Neutrophil (primary cell): ENCODE measurements around the gene TMEM270.

Experiments
- H3K27ac ChIP-seq: fragments of 200-600 bp; sonication (generic); 2 replicates; pipeline ENCODE4 v1.5.1; 2016; ENCODE audit warnings: mild to moderate bottlenecking, moderate library complexity
- H3K27me3 ChIP-seq: fragments of 200-600 bp; sonication (generic); 2 replicates; pipeline ENCODE4 v1.6.0; 2016; ENCODE audit warnings: mild to moderate bottlenecking
- H3K36me3 ChIP-seq: fragments of 200-600 bp; sonication (generic); 2 replicates; pipeline ENCODE4 v1.5.1; 2017
- H3K4me1 ChIP-seq, 2 experiments: fragments of 200-600 bp in 1 of 2; sonication (generic) in 1 of 2; 1 replicate in 1 of 2; 2 replicates in 1 of 2; pipeline versions ENCODE4 v1.5.1 to v1.6.1; 2013 to 2016; ENCODE audit warnings: low read depth in 1 of 2, low read length in 1 of 2, mild to moderate bottlenecking in 1 of 2, moderate library complexity in 1 of 2; ENCODE audit not compliant: control insufficient read depth in 1 of 2, insufficient read depth in 1 of 2
- H3K4me3 ChIP-seq, 2 experiments: fragments of 200-600 bp in 1 of 2; sonication (generic) in 1 of 2; 1 replicate in 1 of 2; 2 replicates in 1 of 2; pipeline ENCODE4 v1.5.1; 2013 to 2016; ENCODE audit warnings: low read depth in 1 of 2, low read length in 1 of 2, mild to moderate bottlenecking in 1 of 2, moderate library complexity in 1 of 2
- H3K9me3 ChIP-seq: fragments of 200-600 bp; sonication (generic); 2 replicates; pipeline ENCODE4 v1.5.1; 2016
- TF ChIP-seq, protein P1 (sequence below): fragments of 200-600 bp; sonication (generic); IDR thresholded peaks from 2 replicates; pipeline ENCODE4 v1.5.1; 2016; ENCODE audit warnings: antibody characterized with exemption

TMEM270 gene

DNA sequence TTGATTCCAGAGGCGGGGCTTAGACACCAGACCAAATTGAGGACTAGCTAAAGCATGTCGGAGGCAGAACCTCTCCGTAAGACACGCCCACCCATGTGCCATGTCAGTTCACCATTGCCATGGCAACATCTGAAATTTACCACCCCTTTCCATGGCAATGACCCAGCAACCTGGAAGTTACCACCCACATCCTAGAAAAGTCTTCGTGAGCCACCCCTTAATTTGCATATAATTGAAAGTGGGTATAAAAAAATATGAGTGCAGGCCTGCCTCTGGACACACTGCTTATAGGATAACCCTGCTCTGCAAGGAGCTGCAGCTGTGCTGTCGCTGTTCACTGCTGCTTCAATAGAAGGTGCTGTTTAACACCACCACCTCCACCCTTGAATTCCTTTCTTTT lies 28.0 kb downstream of the TMEM270 start:
- peaks cover 49% of the 10 kb centered on the region for H3K27me3 ChIP-seq
- no peak overlapping the region for H3K27ac ChIP-seq
- H3K9me3 ChIP-seq, result no peaks in the 10 kb centered on the region
- H3K4me1 ChIP-seq, result no peaks in the 10 kb centered on the region
- no peaks in the 10 kb centered on the region for H3K36me3 ChIP-seq
- H3K4me3 ChIP-seq, result no peak overlapping the region
- TF ChIP-seq, protein P1, sequence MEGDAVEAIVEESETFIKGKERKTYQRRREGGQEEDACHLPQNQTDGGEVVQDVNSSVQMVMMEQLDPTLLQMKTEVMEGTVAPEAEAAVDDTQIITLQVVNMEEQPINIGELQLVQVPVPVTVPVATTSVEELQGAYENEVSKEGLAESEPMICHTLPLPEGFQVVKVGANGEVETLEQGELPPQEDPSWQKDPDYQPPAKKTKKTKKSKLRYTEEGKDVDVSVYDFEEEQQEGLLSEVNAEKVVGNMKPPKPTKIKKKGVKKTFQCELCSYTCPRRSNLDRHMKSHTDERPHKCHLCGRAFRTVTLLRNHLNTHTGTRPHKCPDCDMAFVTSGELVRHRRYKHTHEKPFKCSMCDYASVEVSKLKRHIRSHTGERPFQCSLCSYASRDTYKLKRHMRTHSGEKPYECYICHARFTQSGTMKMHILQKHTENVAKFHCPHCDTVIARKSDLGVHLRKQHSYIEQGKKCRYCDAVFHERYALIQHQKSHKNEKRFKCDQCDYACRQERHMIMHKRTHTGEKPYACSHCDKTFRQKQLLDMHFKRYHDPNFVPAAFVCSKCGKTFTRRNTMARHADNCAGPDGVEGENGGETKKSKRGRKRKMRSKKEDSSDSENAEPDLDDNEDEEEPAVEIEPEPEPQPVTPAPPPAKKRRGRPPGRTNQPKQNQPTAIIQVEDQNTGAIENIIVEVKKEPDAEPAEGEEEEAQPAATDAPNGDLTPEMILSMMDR, result no peak

DNA sequence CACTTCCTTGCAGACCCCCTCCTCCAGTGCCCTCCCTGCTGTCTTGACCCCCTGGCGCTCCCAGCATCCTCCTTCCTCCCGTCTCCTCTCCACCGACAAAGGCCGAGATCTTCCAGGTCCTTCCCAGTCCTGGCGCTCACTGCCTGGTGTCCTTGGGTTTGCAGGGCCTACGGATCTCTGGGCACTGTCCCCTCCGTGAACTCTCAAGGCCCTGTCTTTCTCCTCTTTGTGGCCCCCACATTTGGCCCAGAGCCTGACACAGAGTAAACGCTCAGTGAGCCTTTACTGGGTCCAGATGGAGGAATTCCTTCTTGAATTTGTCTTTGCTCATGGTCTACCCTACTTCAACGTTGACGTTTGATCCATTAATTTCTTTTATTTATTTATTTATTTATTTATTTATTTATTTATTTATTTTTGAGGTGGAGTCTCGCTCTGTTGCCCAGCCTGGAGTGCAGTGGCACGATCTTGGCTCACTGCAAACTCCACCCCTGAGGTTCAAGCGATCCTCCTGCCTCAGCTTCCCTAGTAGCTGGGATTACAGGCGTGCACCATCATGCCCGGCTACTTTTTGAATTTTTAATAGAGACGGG lies 29.7 kb downstream of the TMEM270 start:
- Histone ChIP-seq H3K36me3 (no peaks in the 10 kb centered on the region), H3K4me3 (no peak overlapping the region), H3K27me3 (peaks cover 33% of the 10 kb centered on the region), H3K4me1 (no peaks in the 10 kb centered on the region), H3K9me3 (no peaks in the 10 kb centered on the region), H3K27ac (no peak overlapping the region)
- TF ChIP-seq, protein P1, result no peak

DNA sequence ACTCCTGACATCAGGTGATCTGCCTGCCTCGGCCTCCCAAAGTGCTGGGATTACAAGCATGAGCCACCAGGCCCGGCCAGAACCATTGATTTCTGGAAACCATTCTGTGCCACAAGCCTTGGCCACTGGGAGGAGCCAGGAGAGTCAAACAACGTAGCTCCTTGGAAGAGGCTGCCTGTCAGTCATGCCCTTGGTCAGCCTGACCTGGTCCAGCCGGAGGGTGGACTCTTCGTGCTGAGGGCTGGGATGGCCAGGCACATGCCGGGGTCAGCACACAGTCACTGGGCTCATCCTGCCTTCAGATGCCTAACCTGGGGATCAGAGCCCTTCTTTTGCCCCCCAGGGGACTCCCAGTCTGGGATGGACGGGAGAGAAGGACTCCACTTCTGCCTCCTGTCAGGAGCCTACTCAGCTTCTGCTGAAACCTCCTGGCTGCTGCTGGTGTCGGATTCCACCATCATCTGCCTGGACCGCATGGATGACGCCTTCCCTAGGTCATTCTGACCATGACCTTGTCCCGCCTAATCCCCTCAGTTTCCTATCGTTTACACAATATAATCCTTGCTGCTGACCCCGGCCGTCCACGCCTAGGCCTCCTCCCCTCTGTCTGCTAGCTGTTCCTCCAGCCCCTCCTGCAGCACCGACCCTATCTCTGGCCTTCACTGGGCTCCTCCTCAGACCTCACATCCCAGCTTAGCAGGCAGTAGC lies 30.4 kb downstream of the TMEM270 start:
- Histone ChIP-seq H3K4me1 (no peaks in the 10 kb centered on the region), H3K4me3 (no peak overlapping the region), H3K36me3 (no peaks in the 10 kb centered on the region), H3K9me3 (no peaks in the 10 kb centered on the region), H3K27me3 (peaks cover 26% of the 10 kb centered on the region), H3K27ac (no peak overlapping the region)
- TF ChIP-seq, protein P1, result no peak

DNA sequence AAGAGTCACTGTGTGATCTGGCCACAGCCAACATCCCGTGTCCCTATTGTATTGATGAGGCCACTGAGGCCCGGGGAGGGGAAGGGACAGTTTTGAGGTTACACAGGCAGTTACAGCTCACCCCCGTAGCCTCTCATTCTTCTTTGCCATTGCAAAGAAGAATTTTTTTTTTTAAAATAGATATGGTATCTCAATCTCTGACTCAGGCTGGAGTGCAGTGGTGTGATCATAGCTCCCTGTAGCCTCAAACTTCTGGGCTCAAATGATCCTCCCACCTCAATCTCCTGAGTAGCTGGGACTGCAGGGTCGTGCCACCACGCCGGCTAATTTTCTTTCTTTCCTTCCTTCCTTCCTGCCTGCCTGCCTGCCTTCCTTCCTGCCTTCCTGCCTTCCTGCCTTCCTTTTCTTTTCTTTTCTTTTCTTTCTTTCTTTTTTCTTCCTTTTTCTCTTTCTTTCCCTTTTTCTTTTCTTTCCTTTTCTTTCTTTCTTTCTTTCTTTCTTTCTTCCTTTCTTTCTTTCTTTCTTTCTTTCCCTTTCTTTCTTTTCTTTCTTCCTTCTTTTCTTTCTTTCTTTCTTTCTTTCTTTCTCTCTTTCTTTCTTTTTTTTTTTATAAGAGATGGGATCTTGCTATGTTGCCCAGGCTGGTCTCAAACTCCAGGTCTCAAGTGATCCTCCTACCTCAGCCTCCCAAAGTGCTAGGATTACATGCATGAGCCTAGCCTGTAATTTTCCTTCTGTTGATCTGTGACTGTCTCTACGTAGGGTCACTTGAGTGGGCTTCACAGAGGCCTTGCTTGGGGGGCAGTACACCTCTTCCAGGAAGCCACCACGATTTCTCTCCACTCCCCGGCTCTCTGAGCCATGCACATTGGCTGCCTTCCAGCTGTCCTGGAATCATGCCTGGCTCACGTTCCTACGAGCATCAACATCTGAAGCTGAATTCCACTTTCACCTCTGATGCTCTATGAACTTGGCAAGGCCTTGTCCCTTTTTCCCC lies 31.3 kb downstream of the TMEM270 start:
- Histone ChIP-seq H3K27ac (no peak overlapping the region), H3K4me1 (no peaks in the 10 kb centered on the region), H3K27me3 (peaks cover 16% of the 10 kb centered on the region), H3K9me3 (no peaks in the 10 kb centered on the region), H3K36me3 (no peaks in the 10 kb centered on the region), H3K4me3 (no peak overlapping the region)
- TF ChIP-seq, protein P1, result no peak

DNA sequence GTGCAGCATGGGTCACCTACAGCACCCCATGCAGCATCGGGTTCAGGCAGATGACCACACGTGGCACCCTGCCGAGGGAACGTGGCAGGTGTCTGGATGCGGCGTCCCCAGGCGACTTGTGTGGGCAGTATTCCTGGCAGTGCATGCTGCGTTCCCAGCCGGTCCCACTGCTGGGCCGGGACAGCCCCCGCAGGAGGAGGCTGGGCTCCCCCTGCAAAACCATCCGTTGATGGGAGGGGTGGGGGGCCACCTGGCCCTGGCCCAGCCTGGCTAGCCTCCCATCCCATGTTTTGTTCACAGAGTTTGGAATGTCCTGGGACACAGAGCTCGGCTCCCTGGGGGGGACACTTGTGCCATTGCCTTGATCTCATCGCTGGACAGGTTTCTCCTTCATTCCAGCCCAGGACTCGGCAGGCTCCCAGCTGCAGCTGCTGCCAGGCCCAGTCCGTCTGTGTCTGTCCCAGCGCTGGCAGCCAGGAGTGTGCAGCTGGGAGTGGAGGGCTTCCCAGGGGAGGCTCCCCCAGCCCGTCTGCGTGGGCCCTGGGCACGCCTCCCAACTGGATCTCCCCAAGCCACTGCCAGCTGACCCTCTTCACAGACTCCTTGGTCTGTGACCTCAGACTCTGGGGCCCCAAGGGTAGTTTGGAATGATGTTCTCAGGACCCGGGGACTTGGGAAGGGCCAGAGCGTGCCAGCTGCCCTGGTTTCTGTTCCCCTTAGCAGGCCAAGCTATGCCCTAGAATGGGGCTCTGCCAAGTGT lies 32.6 kb downstream of the TMEM270 start:
- no peaks in the 10 kb centered on the region for H3K36me3 ChIP-seq
- no peak overlapping the region for H3K27ac ChIP-seq
- no peaks in the 10 kb centered on the region for H3K9me3 ChIP-seq
- H3K4me3 ChIP-seq, result no peak overlapping the region
- H3K4me1 ChIP-seq, result no peaks in the 10 kb centered on the region
- TF ChIP-seq, protein P1, result no peak
- peaks cover 6% of the 10 kb centered on the region for H3K27me3 ChIP-seq
